HG02571 (cell line): ENCODE measurements around the gene OR13J1.
"Not testable (repeated sequence)": the region's sequence is repeated elsewhere in the genome, so short reads cannot be mapped to it uniquely, and the experiment has no call there.

ENCODE experiments used
- ATAC-seq: cut with Tn5 transposase; IDR thresholded peaks from one replicate; pipeline ENCODE4 v1.9.1; 2021; ENCODE audit warnings: mild to moderate bottlenecking, moderate library complexity; ENCODE audit not compliant: unreplicated experiment

Gene OR13J1

DNA sequence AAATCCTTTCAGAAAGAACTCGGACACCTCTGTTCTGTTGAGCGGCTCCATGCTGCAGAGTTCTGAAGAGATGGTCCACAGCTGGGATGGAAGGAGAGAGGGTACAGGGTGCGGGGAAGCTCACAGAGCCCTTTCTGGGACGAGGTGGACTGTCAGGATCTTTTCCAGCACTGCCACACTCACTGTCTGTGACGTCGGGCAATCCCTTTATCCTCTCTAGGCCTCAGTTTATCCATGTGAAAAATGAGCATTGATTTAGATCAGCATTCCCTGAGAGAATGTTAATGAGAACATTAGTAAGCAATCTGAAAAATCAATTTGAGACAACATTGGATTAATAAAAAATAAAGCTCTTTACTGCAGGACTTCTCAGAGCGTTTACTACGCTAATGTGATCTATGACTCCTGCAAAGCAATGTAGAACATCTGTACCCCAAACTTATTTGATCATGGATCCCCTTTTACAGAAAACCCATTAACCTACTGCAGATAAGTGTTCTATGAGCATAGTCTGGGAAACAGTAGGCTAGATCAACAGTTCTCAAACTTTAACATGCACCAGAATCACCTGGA lies at the start of gene OR13J1:
TSS of gene OR13J1 (minus strand) at position 51 of the 573 bp plus-strand sequence. CDS start at position 51, 0 bp downstream.
- no peak for ATAC-seq

DNA sequence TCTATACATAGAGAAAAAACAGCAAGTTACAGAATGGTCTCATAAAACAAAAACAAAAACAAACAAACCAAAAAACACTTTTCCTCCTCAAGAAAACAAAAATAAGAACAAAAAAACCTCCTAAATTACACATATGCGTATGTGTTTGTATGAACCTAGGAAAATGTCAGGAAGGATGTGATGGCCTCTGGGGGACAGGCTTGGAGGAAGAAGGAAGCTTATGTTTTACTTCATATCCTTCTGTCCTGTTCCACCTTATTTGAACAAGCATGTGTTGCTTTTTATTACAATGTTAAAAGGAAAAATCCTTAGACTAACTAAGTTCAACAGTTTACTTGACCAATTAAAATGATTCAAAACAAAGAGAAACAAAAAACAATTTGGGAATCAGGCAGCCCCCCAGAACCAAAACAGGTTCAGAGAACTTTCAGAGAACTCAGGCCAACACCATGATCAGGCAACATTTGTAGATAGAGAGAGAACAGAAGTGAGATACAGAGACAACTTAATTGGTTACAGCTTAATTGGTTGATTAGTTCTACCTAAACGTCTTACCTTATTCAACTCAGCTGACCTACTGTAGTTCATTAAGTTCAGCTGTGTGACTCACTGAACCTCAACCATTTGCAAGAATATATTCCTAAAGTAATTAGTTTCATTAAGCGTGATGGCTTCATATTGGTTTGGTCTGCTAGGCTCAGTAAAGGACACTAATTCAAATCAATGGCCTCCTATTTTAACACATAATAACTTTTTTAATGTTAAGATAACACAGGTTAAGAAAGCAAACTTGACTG lies 49.2 kb upstream of the OR13J1 start:
- ATAC-seq: no peak

GRCh38 chr9:35918780-35919179 lies 48.6 kb upstream of the OR13J1 start:
- no peak for ATAC-seq

DNA sequence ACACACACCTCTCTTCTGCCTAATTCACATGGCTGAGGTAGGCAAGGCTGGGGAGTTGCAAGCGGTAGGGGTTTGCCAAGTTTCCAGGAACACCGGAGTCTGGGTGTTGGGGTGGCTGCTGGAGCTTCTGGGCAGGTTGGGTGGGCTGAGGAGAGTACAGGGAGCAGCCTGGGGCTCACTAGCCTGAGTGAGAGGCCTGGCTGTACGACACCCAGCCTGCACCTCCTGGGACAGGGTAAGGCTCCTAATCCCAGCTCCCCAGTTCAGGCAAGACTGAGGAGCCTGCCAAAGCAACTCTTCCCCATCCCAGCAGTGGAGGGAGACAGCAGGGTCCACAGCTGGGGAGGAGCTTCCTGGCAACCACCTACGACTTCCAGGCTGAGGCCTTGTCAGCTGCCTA lies 47.1 kb upstream of the OR13J1 start:
- ATAC-seq: no peak

DNA sequence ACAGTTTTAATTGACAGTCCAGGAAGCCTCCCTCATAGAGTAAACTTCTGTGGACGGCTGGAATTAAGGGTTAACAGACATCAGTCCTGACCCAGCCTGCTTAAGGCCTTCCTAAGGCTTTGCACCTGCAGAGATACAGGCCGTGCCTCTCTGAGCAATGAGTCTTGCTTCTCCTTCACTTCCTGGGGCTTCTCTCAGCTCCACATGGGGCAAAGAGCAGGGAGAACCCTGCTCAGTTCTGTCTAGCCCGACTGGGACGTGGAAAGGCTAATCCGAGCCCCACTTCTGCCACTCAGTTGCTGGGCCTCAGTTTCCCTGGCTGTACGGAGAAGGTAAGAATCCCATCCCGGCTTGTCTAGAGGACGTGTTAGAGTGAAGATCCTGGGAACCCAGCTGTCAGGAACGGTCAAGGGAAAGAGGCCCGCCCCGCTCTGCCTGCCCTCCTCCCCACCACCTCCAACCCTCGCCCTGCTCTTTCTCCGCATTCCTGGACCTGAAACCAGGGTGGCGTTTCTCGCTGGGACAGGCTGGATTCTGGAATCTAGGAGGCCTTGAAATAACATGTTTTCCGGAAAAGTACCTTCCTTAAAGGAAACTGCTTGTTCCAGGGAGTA lies 45.6 kb upstream of the OR13J1 start:
- ATAC-seq: no peak

- no peak for ATAC-seq
These were observed 44.2 kb upstream of the OR13J1 start for GRCh38 chr9:35914301-35914807.

- not testable (repeated sequence) for ATAC-seq
These were observed 43.2 kb upstream of the OR13J1 start for GRCh38 chr9:35913429-35913828.

DNA sequence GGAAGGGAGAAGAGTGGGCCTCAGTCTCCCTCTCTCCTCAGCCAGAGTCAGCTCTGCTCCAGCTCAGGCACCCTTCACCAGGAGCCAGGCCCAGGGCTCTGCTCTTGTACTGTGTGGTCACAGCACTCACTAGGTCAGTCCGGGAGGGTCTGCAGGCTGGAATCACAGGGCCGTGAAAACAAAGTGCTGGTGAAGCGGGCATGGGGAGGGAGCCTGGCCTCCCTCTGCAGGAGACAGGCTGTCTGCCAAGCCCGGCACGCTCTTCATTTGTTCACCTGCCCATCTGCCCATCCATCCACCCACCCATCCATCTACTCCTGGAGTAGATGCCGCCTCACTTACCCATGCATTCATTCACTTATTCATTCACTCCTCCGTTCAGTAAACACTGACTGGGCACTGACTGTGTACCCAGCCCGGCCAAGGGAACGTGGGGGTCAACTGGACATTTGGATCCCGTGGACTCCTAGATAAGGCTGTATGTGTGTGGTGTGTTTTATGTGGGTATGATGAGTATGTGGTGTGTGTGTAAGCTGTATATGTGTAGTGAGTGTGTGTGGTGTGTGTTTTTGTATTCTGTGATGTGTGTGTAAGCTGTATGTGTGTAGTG lies 42.7 kb upstream of the OR13J1 start:
- no peak for ATAC-seq

- ATAC-seq: no peak
These were observed 41.5 kb upstream of the OR13J1 start for GRCh38 chr9:35911690-35912089.

DNA sequence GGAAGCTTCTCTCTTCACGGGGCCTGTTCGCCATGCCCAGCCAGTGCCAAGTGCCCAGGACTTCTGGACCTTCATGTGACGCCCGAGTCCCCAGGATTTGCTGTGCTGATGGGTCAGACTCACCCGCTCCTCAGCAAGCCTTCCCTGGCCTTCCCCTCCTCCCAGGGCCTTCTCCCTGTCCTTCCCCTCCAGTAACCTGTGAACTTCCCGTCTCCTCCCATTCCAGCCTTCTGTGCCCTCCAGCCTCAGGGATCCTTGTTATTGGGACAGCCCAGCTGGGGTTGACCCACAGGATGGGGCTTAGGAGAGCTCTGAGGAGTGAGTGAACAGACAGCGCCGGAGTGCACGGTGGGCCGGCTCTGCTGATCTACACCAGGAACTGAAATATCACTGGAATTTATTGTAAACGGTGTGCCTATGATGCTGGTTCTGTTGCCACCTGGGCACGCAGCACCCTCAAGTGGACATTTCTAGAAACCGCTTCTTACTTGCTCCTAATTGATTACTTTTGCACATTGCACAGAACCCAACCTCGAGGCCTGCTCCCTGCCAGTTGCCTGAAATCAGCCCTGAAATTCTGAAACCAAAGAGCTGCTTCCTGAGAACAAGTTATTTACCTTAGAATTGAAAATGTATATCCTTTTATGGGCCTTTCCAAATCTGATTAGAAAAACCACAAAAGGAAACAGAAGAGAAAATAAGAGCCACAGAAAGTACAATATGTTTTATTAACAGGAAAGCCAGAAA lies 40.6 kb upstream of the OR13J1 start:
- ATAC-seq: no peak

DNA sequence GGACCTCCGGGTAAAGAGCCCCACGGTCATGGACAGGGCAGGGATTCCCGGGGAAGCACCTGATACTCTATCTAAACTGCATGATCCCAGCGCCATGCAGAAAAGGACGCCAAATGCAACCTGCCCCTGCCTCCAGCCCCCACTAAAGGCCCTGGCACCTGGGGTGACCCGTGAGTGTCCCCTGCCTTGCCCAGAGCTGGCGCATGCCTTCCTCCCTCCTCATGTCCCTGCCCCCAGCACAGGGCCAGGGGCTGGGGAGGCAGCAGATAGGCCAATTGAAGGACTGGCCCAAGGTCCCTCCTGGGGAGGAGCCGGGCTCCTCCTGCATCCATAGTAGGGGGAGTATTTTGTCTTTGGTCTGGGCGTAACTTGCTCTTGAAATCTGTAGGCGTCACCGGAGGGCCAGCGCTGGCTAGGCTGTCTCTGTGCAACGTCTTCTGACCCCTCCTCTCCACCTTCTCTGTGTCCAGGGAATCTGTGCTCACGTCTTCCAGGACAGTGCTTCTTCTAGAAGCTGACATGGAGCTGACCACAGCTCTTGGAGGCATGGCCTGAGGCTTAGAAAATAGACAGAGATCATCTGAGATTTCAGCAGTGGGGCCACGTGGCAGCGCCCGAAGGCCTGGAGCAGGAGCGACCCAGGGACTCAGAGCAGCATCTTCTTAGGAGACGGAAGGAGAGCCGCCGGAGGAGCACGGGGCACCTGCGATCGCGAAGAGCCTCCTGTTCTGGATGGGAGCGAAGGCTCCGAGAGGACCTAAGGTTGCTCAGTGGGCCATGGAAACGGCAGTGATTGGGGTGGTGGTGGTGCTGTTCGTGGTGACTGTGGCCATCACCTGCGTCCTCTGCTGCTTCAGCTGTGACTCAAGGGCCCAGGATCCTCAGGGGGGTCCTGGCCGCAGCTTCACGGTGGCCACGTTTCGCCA lies 39.7 kb upstream of the OR13J1 start:
- no peak for ATAC-seq

GRCh38 chr9:35909274-35909673 lies 39.1 kb upstream of the OR13J1 start, which contains the start of gene SPAAR:
TSS of gene SPAAR (plus strand) at chr9:35909490. CDS start at chr9:35910464, 974 bp downstream.
- ATAC-seq: no peak

DNA sequence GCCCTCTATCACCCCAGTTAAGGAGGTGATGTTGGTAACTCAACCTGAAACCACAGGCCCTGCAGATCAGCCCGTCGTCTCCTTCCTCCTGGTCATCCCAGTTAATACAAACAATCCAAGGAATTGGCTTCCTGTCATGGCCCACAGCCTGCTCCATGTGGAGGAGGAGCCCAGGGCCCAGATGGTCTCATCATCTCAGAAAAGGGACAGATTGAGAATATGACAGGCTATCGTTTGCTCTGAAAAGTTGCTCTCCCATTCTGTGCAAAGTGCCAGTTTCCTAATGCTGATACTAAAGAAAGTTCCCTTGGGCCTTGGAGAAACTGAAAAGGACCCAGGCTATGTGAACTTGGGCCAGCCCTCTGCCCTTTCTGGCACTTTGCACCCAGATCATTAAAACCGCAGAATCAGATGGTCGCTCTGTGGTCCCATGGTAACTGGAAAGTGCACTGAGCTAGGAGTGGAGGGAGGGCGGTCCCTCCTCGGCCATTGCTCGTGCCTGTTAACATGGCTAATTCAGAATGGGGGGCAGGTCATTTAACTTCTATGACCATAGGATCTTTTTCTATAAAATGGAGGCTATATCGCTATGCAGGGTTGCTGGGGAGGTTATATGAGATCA lies 38.4 kb upstream of the OR13J1 start:
- ATAC-seq: no peak

DNA sequence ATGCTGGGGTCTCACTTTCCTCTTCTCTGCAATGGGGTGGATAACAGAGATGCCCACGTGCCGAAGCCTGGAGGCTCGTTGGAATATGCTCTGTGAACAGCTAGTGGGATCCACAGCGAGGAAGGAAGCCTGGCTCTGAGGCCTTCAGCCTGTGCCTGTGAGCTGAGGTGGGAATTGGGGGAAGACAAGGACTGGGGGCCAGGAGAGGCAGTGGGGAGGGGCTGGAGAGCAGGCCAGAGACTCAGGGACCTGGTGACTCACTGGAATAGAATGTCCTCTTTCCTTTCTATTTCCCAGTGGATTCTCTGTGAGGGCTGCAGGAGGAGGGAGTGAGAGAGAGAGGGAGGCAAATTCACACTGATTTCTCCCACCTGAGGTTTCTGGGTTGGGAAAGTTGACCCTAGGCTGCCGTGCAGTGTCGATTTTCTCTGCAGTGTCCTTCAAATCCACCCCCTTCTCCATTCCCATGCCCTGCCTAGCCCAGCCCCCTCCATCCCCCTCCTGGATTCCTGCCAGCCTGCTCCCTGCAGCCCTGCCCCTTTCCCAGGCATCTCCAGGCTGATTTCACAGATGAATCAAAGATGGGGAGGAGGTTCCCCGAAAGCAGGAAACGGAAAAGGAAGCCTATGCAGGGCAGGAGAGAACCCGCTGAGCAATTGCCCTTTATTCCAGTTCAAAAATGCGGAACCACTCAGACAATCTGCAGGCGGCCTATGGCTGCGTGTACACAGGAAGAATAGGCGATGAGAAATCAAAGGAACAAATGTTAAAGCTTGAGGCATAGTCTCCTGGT lies 37.7 kb upstream of the OR13J1 start:
- no peak for ATAC-seq

DNA sequence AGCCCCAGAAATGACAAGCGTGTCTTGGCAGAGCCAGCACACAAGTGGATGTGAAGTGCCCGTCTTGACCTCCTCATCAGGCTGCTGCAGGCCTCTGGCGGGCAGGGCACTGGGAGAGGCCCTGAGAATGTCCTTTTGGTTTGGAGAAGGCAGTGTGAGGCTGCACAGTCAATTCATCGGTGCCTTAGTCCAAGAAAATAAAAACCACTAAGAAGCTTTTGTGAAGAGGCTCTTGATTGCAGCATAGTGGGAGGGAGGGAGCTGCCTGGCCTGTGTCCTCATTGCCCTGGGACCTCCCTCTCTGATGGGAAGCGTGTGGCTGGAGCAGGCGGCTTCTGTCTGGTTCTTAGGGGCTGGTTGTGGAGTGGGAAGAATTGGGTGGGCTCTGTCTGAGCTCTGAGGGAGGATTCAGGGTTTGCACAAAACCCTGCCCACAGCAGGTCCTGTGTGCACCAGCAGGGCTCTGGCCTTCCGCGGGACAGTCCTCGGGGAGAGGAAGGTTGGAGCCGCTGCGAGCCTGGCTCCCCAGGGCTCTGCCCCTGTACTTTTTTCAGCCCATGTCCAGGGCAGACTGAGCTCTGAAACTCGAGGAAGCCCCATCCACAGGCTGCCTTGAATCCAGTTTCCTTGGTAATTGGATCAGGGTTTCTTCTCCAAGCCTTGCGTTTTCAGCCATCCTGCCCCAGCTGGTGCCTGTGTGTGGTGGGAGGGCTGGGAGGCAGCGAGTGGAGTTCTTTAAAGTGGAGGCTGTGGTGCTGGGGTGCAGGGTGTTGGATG lies 36.9 kb upstream of the OR13J1 start:
- no peak for ATAC-seq

GRCh38 chr9:35905912-35906679 lies 35.9 kb upstream of the OR13J1 start, which contains the start of gene HRCT1:
TSS of gene HRCT1 (plus strand) at chr9:35906202. CDS start at chr9:35906288, 86 bp downstream.
- ATAC-seq: no peak
